Trophoblast cell (in vitro differentiated cells and primary cell): ENCODE results near the gene IGF2BP1.
"Not testable (repeated sequence)": the region's sequence is repeated elsewhere in the genome, so short reads cannot be mapped to it uniquely, and the experiment has no call there.

Source experiments
- DNase-seq, 2 donors: peaks; one replicate each; pipeline ENCODE4 v3.0.0-alpha.2; 2016
- H2AFZ ChIP-seq: 2 replicates; pipeline ENCODE4 v1.6.1; 2013; ENCODE audit warnings: low read length, moderate library complexity, mild to moderate bottlenecking; ENCODE audit not compliant: insufficient read depth, poor library complexity
- H2AK5ac ChIP-seq: 2 replicates; pipeline ENCODE4 v1.6.1; 2013; ENCODE audit warnings: mild to moderate bottlenecking, low read length
- H2BK120ac ChIP-seq: 2 replicates; pipeline ENCODE4 v1.6.1; 2013; ENCODE audit warnings: low read length, mild to moderate bottlenecking, moderate library complexity; ENCODE audit not compliant: insufficient read depth, poor library complexity
- H2BK12ac ChIP-seq: 2 replicates; pipeline ENCODE4 v1.6.1; 2013; ENCODE audit warnings: mild to moderate bottlenecking, low read length, moderate library complexity
- H2BK5ac ChIP-seq: 2 replicates; pipeline ENCODE4 v1.6.1; 2013; ENCODE audit warnings: low read length, low read depth, moderate library complexity, mild to moderate bottlenecking; ENCODE audit not compliant: poor library complexity
- H3K14ac ChIP-seq: 2 replicates; pipeline ENCODE4 v1.6.1; 2013; ENCODE audit warnings: mild to moderate bottlenecking, low read length
- H3K18ac ChIP-seq: 2 replicates; pipeline ENCODE4 v1.6.1; 2013; ENCODE audit warnings: mild to moderate bottlenecking, low read length
- H3K23ac ChIP-seq: 2 replicates; pipeline ENCODE4 v1.6.1; 2013; ENCODE audit warnings: low read length
- H3K27ac ChIP-seq: 2 replicates; pipeline ENCODE4 v1.5.1; 2013; ENCODE audit warnings: low read depth, mild to moderate bottlenecking, inconsistent platforms, low read length, moderate library complexity
- H3K27me3 ChIP-seq: 2 replicates; pipeline ENCODE4 v1.6.1; 2013; ENCODE audit warnings: inconsistent platforms, mild to moderate bottlenecking, low read length, moderate library complexity; ENCODE audit not compliant: insufficient read depth
- H3K36me3 ChIP-seq, 2 experiments: 1 replicate in 1 of 2; 2 replicates in 1 of 2; pipeline ENCODE4 v1.6.1; 2013; ENCODE audit warnings: low read length in 2 of 2, mild to moderate bottlenecking in 2 of 2, moderate library complexity in 1 of 2; ENCODE audit not compliant: insufficient read depth in 2 of 2, control insufficient read depth in 1 of 2
- H3K4ac ChIP-seq: 2 replicates; pipeline ENCODE4 v1.6.1; 2013; ENCODE audit warnings: low read depth, mild to moderate bottlenecking, low read length, moderate library complexity
- H3K4me1 ChIP-seq, 2 experiments: 1 replicate in 1 of 2; 2 replicates in 1 of 2; pipeline ENCODE4 v1.6.1; 2013; ENCODE audit warnings: low read length in 2 of 2, mild to moderate bottlenecking in 2 of 2, moderate library complexity in 1 of 2; ENCODE audit not compliant: insufficient read depth in 2 of 2, control insufficient read depth in 1 of 2
- H3K4me2 ChIP-seq: 2 replicates; pipeline ENCODE4 v1.6.1; 2013; ENCODE audit warnings: inconsistent platforms, mild to moderate bottlenecking, low read length, moderate library complexity
- H3K4me3 ChIP-seq: 2 replicates; pipeline ENCODE4 v1.5.1; 2013; ENCODE audit warnings: mild to moderate bottlenecking, low read depth, low read length, inconsistent platforms
- H3K79me1 ChIP-seq: one replicate; pipeline ENCODE4 v1.6.1; 2013; ENCODE audit warnings: low read length
- H3K79me2 ChIP-seq: 2 replicates; pipeline ENCODE4 v1.6.1; 2013; ENCODE audit warnings: low read length, mild to moderate bottlenecking; ENCODE audit not compliant: control insufficient read depth, insufficient read depth, poor library complexity
- H3K9ac ChIP-seq: 2 replicates; pipeline ENCODE4 v1.6.1; 2013; ENCODE audit warnings: mild to moderate bottlenecking, low read length
- H3K9me3 ChIP-seq: 2 replicates; pipeline ENCODE4 v1.6.1; 2013; ENCODE audit warnings: low read depth, mild to moderate bottlenecking, control low read depth, inconsistent platforms, low read length; ENCODE audit not compliant: insufficient read depth
- H4K12ac ChIP-seq: 2 replicates; pipeline ENCODE4 v1.6.1; 2013; ENCODE audit warnings: low read depth, mild to moderate bottlenecking, low read length, moderate library complexity
- H4K8ac ChIP-seq: 2 replicates; pipeline ENCODE4 v1.6.1; 2013; ENCODE audit warnings: low read depth, mild to moderate bottlenecking, low read length, moderate library complexity
- H4K91ac ChIP-seq: one replicate; pipeline ENCODE4 v1.6.1; 2013; ENCODE audit warnings: low read depth, mild to moderate bottlenecking, low read length, moderate library complexity
- WGBS: extraction: QIAGEN DNeasy Blood & Tissue Kit; methylation state at CpG from one replicate; pipeline ENCODE4 v1.1.7; 2013; ENCODE audit warnings: missing lambda C conversion rate; ENCODE audit not compliant: insufficient read length, insufficient coverage; ENCODE audit errors: extremely low coverage; 5-methylcytosine and 5-hydroxymethylcytosine counted together

IGF2BP1 gene

DNA sequence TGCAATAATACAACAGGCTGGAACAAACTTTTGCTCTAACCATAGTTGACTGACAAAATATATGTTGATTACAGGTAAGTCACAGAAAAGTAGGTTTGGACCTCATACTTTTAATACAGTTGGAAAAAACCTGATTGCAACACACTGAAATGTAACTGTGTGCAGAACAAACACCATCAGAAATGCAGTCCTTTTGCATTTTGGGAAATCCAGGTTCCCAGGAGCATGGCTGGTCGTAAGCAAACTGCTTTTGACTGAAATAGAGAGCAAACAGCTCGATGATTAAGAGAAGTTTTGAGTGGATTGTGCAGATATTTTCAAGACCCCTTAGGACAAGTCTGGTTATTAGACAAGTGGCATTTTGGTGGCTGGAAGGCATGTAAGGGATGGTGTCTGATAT lies 8.0 kb downstream of the IGF2BP1 start:
- Histone ChIP-seq H4K91ac (no peak overlapping the region), H3K4me2 (no peak overlapping the region), H2BK120ac (no peak overlapping the region), H3K4me1 (peaks cover 0 to 5% of the 10 kb centered on the region in 2 experiments), H2BK12ac (no peak overlapping the region), H3K27me3 (no peaks in the 10 kb centered on the region), H2BK5ac (no peak overlapping the region), H3K79me1 (peaks cover 5% of the 10 kb centered on the region), H3K23ac (no peak overlapping the region), H3K14ac (no peak overlapping the region), H3K36me3 (peaks cover 11 to 24% of the 10 kb centered on the region in 2 experiments), H3K9me3 (no peaks in the 10 kb centered on the region), H2AFZ (no peak overlapping the region), H3K4ac (peak overlapping the region; percentile 99), H3K79me2 (peaks cover 23% of the 10 kb centered on the region), H3K9ac (no peak overlapping the region), H4K12ac (no peak overlapping the region), H3K18ac (no peak overlapping the region), H3K27ac (no peak overlapping the region), H3K4me3 (no peak overlapping the region), H2AK5ac (no peak overlapping the region), H4K8ac (no peak overlapping the region)
- WGBS, result no CpG with 5 or more reads among the region's 2 CpGs
- no peak for DNase-seq

DNA sequence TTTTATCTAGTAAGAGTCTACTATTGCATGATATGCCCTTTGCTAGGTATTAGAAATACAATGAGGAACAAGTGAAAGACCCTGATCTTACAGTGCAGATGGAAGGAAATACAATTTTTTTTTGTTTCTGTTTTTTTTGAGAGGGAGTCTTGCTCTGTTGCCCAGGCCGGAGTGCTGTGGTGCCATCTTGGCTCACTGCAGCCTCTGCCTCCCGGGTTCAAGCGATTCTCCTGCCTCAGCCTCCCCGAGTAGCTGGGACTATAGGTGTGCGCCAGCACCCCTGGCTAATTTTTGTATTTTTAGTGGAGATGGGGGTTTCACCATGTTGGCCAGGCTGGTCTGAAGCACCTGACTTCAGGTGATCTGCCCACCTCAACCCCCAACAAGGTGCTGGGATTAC lies 11.7 kb downstream of the IGF2BP1 start:
- DNase-seq, H3K9me3 ChIP-seq, H3K27ac ChIP-seq, H4K12ac ChIP-seq, H3K9ac ChIP-seq, H2BK5ac ChIP-seq, H3K23ac ChIP-seq, H4K91ac ChIP-seq, H3K14ac ChIP-seq, H3K18ac ChIP-seq, H2AK5ac ChIP-seq, H3K4me2 ChIP-seq, H3K4me3 ChIP-seq, H3K27me3 ChIP-seq, H2AFZ ChIP-seq, H4K8ac ChIP-seq, H2BK120ac ChIP-seq, H2BK12ac ChIP-seq: not testable (repeated sequence)
- Histone ChIP-seq H3K4me1 (peaks cover 14 to 20% of the 10 kb centered on the region in 2 experiments), H3K79me1 (peaks cover 15% of the 10 kb centered on the region), H3K36me3 (peaks cover 14 to 30% of the 10 kb centered on the region in 2 experiments), H3K79me2 (peaks cover 35% of the 10 kb centered on the region), H3K4ac (peak overlapping the region; percentile 86)
- no CpG with 5 or more reads among the region's 5 CpGs for WGBS

DNA sequence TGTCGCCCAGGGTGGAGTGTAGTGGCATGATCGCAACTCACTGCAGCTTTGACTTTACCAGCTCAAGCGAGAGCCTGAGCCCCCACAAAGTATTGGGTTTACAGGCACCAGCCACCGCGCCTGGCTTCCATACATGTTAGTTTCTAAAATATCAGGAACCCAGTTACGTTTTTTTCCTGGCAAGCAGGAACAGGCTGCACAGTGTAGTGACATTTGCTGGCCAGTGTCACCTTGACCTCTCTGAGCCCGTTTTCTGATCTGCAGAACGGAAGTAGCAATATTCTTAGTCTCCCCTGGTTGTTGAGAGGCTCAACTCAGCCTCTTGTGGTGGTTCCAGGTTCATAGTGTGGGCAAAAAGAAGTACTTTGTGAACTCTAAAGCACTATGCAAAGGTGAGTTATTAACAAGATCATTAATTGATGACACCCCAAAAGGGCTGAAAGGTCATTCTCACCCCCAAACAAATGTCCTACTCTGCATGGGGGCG lies 15.6 kb downstream of the IGF2BP1 start:
- H3K79me1 ChIP-seq, result peaks cover 20% of the 10 kb centered on the region
- peak overlapping the region; percentile 88 for H4K91ac ChIP-seq
- H4K8ac ChIP-seq, result peak overlapping the region; percentile 91
- no peak overlapping the region for H3K23ac ChIP-seq
- H3K9me3 ChIP-seq, result no peaks in the 10 kb centered on the region
- H3K27me3 ChIP-seq, result no peaks in the 10 kb centered on the region
- H3K79me2 ChIP-seq, result peaks cover 31% of the 10 kb centered on the region
- H2BK5ac ChIP-seq, result peak overlapping the region; percentile 90
- H3K4me3 ChIP-seq, result no peak overlapping the region
- H2AFZ ChIP-seq, result no peak overlapping the region
- H2BK12ac ChIP-seq, result peak overlapping the region; percentile 10
- H3K27ac ChIP-seq, result peak overlapping the region; percentile 91
- peak overlapping the region; percentile 52 for H3K18ac ChIP-seq
- no peak for DNase-seq
- peak overlapping the region; percentile 86 for H3K4ac ChIP-seq
- no peak overlapping the region for H2AK5ac ChIP-seq
- peaks cover 24 to 26% of the 10 kb centered on the region in 2 experiments for H3K36me3 ChIP-seq
- no peak overlapping the region for H3K9ac ChIP-seq
- H3K4me1 ChIP-seq, result peaks cover 28 to 29% of the 10 kb centered on the region in 2 experiments
- H3K4me2 ChIP-seq, result peak overlapping the region; percentile 72
- WGBS, result no CpG with 5 or more reads among the region's 9 CpGs
- H2BK120ac ChIP-seq, result peak overlapping the region; percentile 70
- H4K12ac ChIP-seq, result peak overlapping the region; percentile 76
- peak overlapping the region; percentile 39 for H3K14ac ChIP-seq

DNA sequence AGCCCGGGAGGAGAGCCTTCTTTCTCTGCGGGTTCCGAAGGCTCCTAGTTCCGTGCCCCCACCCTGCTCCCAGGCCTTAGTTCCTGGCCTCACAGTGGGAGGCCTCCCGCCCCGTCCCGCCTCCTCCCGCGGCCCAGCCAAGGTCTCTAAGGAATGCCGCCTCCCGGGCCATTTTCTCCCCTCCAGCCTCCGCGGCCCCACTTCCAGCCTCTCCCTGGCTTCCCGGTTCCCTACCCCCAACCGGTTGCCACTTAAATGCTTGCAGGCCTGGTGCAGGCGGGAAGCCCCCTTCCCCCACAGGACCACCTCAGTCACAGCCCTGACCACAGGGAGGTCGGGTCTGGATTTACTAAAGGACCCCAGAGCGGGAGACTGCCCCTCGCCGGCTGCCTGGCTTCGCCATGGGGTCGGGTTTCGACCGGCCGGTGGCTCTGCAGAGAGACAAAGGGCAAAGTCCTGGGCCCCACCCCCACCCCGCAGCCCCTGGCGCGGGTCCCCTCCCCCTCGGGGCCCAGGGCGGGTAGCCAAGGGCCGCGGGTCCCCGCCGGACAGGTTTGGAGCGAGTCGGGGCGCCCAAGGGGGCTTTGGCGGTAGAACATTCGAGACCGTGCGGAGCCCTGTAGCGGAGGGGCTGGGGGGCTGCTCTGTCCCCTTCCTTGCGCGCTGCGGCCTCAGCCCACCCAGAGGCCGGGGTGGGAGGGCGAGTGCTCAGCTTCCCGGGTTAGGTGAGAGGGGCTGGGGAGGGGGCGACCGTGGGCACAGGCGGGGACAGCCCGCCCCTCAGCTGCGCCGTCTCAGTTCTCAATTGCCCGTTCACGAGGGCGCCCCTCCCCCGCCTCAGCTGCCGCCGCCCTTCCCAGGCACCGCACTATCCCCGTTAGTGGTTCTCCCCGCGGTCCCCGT lies 16.4 kb downstream of the IGF2BP1 start:
- Histone ChIP-seq H3K4ac (peak overlapping the region; percentile 87), H3K36me3 (peaks cover 24 to 26% of the 10 kb centered on the region in 2 experiments), H3K79me1 (peaks cover 20% of the 10 kb centered on the region), H3K9ac (peak overlapping the region; percentile 86), H2AK5ac (peak overlapping the region; percentile 67), H4K8ac (peak overlapping the region; percentile 91), H4K12ac (peak overlapping the region; percentile 76), H3K4me1 (peaks cover 29 to 30% of the 10 kb centered on the region in 2 experiments), H3K4me2 (peak overlapping the region; percentile 72), H3K9me3 (no peaks in the 10 kb centered on the region), H3K23ac (no peak overlapping the region), H4K91ac (peak overlapping the region; percentile 95), H3K4me3 (peak overlapping the region; percentile 2), H3K79me2 (peaks cover 31% of the 10 kb centered on the region), H3K18ac (peak overlapping the region; percentile 90), H2AFZ (peak overlapping the region; percentile 19), H3K14ac (peak overlapping the region; percentile 76), H3K27me3 (no peaks in the 10 kb centered on the region), H2BK120ac (peak overlapping the region; percentile 70), H2BK12ac (no peak overlapping the region), H2BK5ac (peak overlapping the region; percentile 90), H3K27ac (peak overlapping the region; percentile 91)
- no peak for DNase-seq
- no CpG with 5 or more reads among the region's 65 CpGs for WGBS
